HEK293 (cell line): Measurements from ENCODE around the gene RAB23.

Experiments used
- CTCF ChIA-PET: fragments of 350-600 bp; formaldehyde crosslinking; extraction: SDS; loops from one replicate; lab custom pipeline; 2021; ENCODE audit warnings: antibody characterized with exemption; lab: Yijun Ruan, JAX
- POLR2A ChIA-PET: fragments of 300-600 bp; formaldehyde crosslinking; extraction: SDS; loops from one replicate; lab custom pipeline; 2020; ENCODE audit warnings: antibody characterized with exemption, inconsistent platforms; lab: Yijun Ruan, JAX
- H3K27ac ChIP-seq: fragments of 200-500 bp; sonication (Bioruptor generic); 2 replicates; pipeline ENCODE4 v1.5.1; 2014; ENCODE audit warnings: low read depth, low read length, control low read depth, inconsistent platforms; ENCODE audit errors: extremely low read depth
- H3K36me3 ChIP-seq, 2 experiments: fragments of 200-500 bp in 1 of 2; sonication (Bioruptor generic) in 1 of 2; 1 replicate in 1 of 2; 2 replicates in 1 of 2; pipeline ENCODE4 v1.5.1; 2014 to 2017; ENCODE audit warnings: inconsistent platforms in 2 of 2, low read length in 2 of 2; ENCODE audit not compliant: control insufficient read depth in 2 of 2, insufficient read depth in 1 of 2
- H3K4me1 ChIP-seq: fragments of 200-500 bp; sonication (Bioruptor generic); 2 replicates; pipeline ENCODE4 v1.5.1; 2014; ENCODE audit warnings: mild to moderate bottlenecking, low read length, inconsistent platforms; ENCODE audit not compliant: control insufficient read depth, insufficient read depth
- H3K4me3 ChIP-seq: 2 replicates; pipeline ENCODE4 v1.5.1; 2011; ENCODE audit warnings: low read depth, mild to moderate bottlenecking, control low read depth, low read length, moderate library complexity
- H3K9me3 ChIP-seq: fragments of 200-500 bp; sonication (Bioruptor generic); 2 replicates; pipeline ENCODE4 v1.5.1; 2014; ENCODE audit warnings: low read depth, low read length, inconsistent platforms; ENCODE audit not compliant: control insufficient read depth, insufficient read depth
- CTCF ChIP-seq: fragments of 450-650 bp; formaldehyde crosslinking; IDR thresholded peaks from 2 replicates; pipeline ENCODE4 v1.5.1; 2016; ENCODE audit warnings: missing biosample characterization, missing genetic modification characterization
- GLI2 ChIP-seq: fragments of 450-650 bp; formaldehyde crosslinking; IDR thresholded peaks from 2 replicates; pipeline ENCODE4; 2017; ENCODE audit warnings: missing biosample characterization, missing genetic modification characterization, low read depth, borderline replicate concordance
- PRDM2 ChIP-seq: fragments of 450-650 bp; formaldehyde crosslinking; IDR thresholded peaks from 2 replicates; pipeline ENCODE4 v1.5.1; 2016; ENCODE audit warnings: missing biosample characterization, missing genetic modification characterization, borderline replicate concordance
- SP2 ChIP-seq: fragments of 450-650 bp; formaldehyde crosslinking; IDR thresholded peaks from 2 replicates; pipeline ENCODE4 v1.5.1; 2016; ENCODE audit warnings: missing biosample characterization, missing genetic modification characterization
- SP3 ChIP-seq: fragments of 450-650 bp; formaldehyde crosslinking; IDR thresholded peaks from 2 replicates; pipeline ENCODE4 v1.5.1; 2016; ENCODE audit warnings: missing biosample characterization, missing genetic modification characterization
- ZBTB17 ChIP-seq: fragments of 450-650 bp; formaldehyde crosslinking; IDR thresholded peaks from 2 replicates; pipeline ENCODE4 v1.5.1; 2016; ENCODE audit warnings: missing biosample characterization, missing genetic modification characterization
- ZBTB21 ChIP-seq: fragments of 450-650 bp; formaldehyde crosslinking; IDR thresholded peaks from 2 replicates; pipeline ENCODE4 v1.5.1; 2017; ENCODE audit warnings: missing biosample characterization, missing genetic modification characterization
- ZNF302 ChIP-seq: fragments of 450-650 bp; formaldehyde crosslinking; IDR thresholded peaks from 2 replicates; pipeline ENCODE4 v1.5.1; 2016; ENCODE audit warnings: missing biosample characterization, missing genetic modification characterization, low read depth
- ZNF341 ChIP-seq: fragments of 450-650 bp; formaldehyde crosslinking; IDR thresholded peaks from 2 replicates; pipeline ENCODE4; 2016; ENCODE audit warnings: low read depth, missing biosample characterization, missing genetic modification characterization
- ZNF398 ChIP-seq: fragments of 450-650 bp; formaldehyde crosslinking; IDR thresholded peaks from 2 replicates; pipeline ENCODE4 v1.5.1; 2017; ENCODE audit warnings: missing biosample characterization, missing genetic modification characterization
- ZNF610 ChIP-seq: fragments of 450-650 bp; formaldehyde crosslinking; IDR thresholded peaks from 2 replicates; pipeline ENCODE4 v1.5.1; 2016; ENCODE audit warnings: missing biosample characterization, missing genetic modification characterization, borderline replicate concordance
- ZNF654 ChIP-seq: fragments of 450-650 bp; formaldehyde crosslinking; IDR thresholded peaks from 2 replicates; pipeline ENCODE4 v1.5.1; 2016; ENCODE audit warnings: low read depth, missing biosample characterization, missing genetic modification characterization
- TF ChIP-seq, protein P1 (sequence below): fragments of 450-650 bp; formaldehyde crosslinking; IDR thresholded peaks from 2 replicates; pipeline ENCODE4 v1.5.1; 2016; ENCODE audit warnings: missing biosample characterization, missing genetic modification characterization

Gene RAB23

GRCh38 chr6:57221936-57222742 is at the start of gene RAB23 (continued):
- peak; percentile 68 for TF ChIP-seq ZBTB17 (tag by site-specific recombination)
- TF ChIP-seq, all 188 proteins: peak for 29

DNA sequence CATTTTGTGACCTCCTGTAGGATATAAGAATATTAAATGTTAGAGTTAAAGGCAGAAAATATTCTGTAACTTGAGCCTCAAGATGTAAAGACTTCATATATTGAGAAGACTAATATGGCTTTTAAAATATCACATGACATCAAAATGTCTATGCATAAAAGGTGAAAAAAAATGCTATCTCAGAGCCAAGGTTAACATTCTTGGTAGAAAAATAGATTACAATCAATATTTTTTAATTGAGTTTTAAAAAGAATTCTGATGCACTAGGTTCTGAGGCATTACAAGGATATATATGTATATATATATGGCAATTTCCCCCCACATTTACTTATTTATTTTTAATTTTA is 46.2 kb upstream of the RAB23 start:
- no peak overlapping the region for H3K27ac ChIP-seq
- H3K4me1 ChIP-seq: no peaks in the 10 kb centered on the region
- no peak for TF ChIP-seq GLI2
- no peak for TF ChIP-seq SP2 (tag by site-specific recombination)
- no peak for TF ChIP-seq SP3 (tag by site-specific recombination)
- TF ChIP-seq ZBTB21 (tag by site-specific recombination): no peak
- TF ChIP-seq PRDM2: no peak
- TF ChIP-seq, protein P1, sequence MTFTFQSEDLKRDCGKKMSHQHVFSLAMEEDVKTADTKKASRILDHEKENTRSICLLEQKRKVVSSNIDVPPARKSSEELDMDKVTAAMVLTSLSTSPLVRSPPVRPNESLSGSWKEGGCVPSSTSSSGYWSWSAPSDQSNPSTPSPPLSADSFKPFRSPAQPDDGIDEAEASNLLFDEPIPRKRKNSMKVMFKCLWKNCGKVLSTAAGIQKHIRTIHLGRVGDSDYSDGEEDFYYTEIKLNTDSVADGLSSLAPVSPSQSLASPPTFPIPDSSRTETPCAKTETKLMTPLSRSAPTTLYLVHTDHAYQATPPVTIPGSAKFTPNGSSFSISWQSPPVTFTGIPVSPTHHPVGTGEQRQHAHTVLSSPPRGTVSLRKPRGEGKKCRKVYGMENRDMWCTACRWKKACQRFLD (tag by site-specific recombination): no peak
- no peak for TF ChIP-seq ZNF610
- POLR2A ChIA-PET: interaction anchor here (1.0 to 1.6 kb wide), 2 partner anchors 47 to 48 kb away, joined by 3 read pairs; no protein-coding TSS in a partner anchor
- H3K9me3 ChIP-seq: no peaks in the 10 kb centered on the region
- H3K4me3 ChIP-seq: no peak overlapping the region
- no peaks in the 10 kb centered on the region for H3K36me3 ChIP-seq
- CTCF ChIA-PET: interaction anchor here (0.8 to 4.7 kb wide), 14 partner anchors 8 to 621 kb away, joined by 3 to 46 read pairs (median 4); partner anchors contain the start of genes PRIM2 and RAB23

GRCh38 chr6:57267586-57268293 is 45.6 kb upstream of the RAB23 start:
- POLR2A ChIA-PET: interaction anchor here (0.7 to 1.6 kb wide), 3 partner anchors 46 to 363 kb away, joined by 3 read pairs; no protein-coding TSS in a partner anchor
- CTCF ChIA-PET: interaction anchor here (0.6 to 4.7 kb wide), 20 partner anchors 9 to 780 kb away, joined by 3 to 46 read pairs (median 4); partner anchors contain the start of genes PRIM2 and RAB23
- no peak overlapping the region for H3K27ac ChIP-seq

More at GRCh38 chr6:57267586-57268293, 45.6 kb upstream of the RAB23 start:
- TF ChIP-seq ZBTB21 (tag by site-specific recombination) (no peak), ZNF654 (tag by site-specific recombination) (peak; percentile 52), ZNF341 (no peak), ZNF398 (no peak), CTCF (tag by site-specific recombination) (0 out of 2 replicates have a peak, but pooled peaks have one; percentile 20), ZNF302 (tag by site-specific recombination) (no peak)
- TF ChIP-seq, all 188 proteins: peak for 2
- Histone ChIP-seq H3K4me1 (no peaks in the 10 kb centered on the region), H3K4me3 (no peak overlapping the region), H3K36me3 (no peaks in the 10 kb centered on the region), H3K9me3 (no peaks in the 10 kb centered on the region)
